Smooth muscle cell (in vitro differentiated cells): ENCODE results near the gene PCDHGC3. TPM values are rescaled to one million over a fixed set of nuclear protein-coding genes. Genes with fewer than 3 reads are reported as not detected.
A peak's percentile ranks its signal among the peaks of the same experiment; 100 is the strongest.

Experiments used
- DNase-seq: peaks from one replicate; lab custom pipeline; 2025; ENCODE audit not compliant: unreplicated experiment; lab: John Stamatoyannopoulos, UW
- H2AFZ ChIP-seq: fragments of 200-600 bp; sonication (generic); 2 replicates; pipeline ENCODE4 v1.6.0; 2016; ENCODE audit warnings: antibody characterized with exemption, low read depth, mild to moderate bottlenecking
- H3F3A ChIP-seq: fragments of 200-600 bp; sonication (generic); 2 replicates; pipeline ENCODE4 v1.6.0; 2017; ENCODE audit warnings: antibody characterized with exemption, low read depth
- H3K27ac ChIP-seq: fragments of 200-600 bp; sonication (generic); 2 replicates; pipeline ENCODE4 v1.5.1; 2016; ENCODE audit warnings: low read depth, mild to moderate bottlenecking
- H3K27me3 ChIP-seq: fragments of 200-600 bp; sonication (generic); 2 replicates; pipeline ENCODE4 v1.6.1; 2016; ENCODE audit warnings: low read depth, mild to moderate bottlenecking
- H3K36me3 ChIP-seq: fragments of 200-600 bp; sonication (generic); 2 replicates; pipeline ENCODE4 v1.5.1; 2016; ENCODE audit warnings: low read depth
- H3K4me1 ChIP-seq: fragments of 200-600 bp; sonication (generic); 2 replicates; pipeline ENCODE4 v1.5.1; 2016; ENCODE audit warnings: low read depth
- H3K4me2 ChIP-seq: fragments of 200-600 bp; sonication (generic); 2 replicates; pipeline ENCODE4 v1.6.0; 2016; ENCODE audit warnings: mild to moderate bottlenecking
- H3K4me3 ChIP-seq: fragments of 200-600 bp; sonication (generic); 2 replicates; pipeline ENCODE4 v1.5.1; 2016; ENCODE audit warnings: mild to moderate bottlenecking
- H3K79me2 ChIP-seq: fragments of 200-600 bp; sonication (generic); 2 replicates; pipeline ENCODE4 v1.6.0; 2016; ENCODE audit warnings: low read depth, mild to moderate bottlenecking
- H3K9ac ChIP-seq: fragments of 200-600 bp; sonication (generic); 2 replicates; pipeline ENCODE4 v1.6.0; 2016; ENCODE audit warnings: low read depth
- H3K9me3 ChIP-seq: fragments of 200-600 bp; sonication (generic); replicated peaks from 2 replicates; pipeline ENCODE4 v1.5.1; 2016; ENCODE audit warnings: low read depth
- H4K20me1 ChIP-seq: fragments of 200-600 bp; sonication (generic); 2 replicates; pipeline ENCODE4 v1.6.0; 2016; ENCODE audit warnings: low read depth
- CTCF ChIP-seq: fragments of 200-600 bp; sonication (generic); IDR thresholded peaks from 2 replicates; pipeline ENCODE4 v1.5.1; 2017; ENCODE audit warnings: borderline replicate concordance, mild to moderate bottlenecking, antibody characterized with exemption; ENCODE audit not compliant: insufficient read depth, poor library complexity, severe bottlenecking
- WGBS: methylation state at CpG from one replicate; pipeline ENCODE4 v1.1.7; 2016; ENCODE audit warnings: low lambda C conversion rate; 5-methylcytosine and 5-hydroxymethylcytosine counted together
- polyA plus RNA-seq: library from polyadenylated mRNA; unstranded; fragments of >200 nt; fragmentation: Nextera tagmentation; extraction: Ambion mirVana; gene quantifications from 2 replicates; pipeline ENCODE4 v1.2.1, GENCODE V29; 2016
- total RNA-seq: library from RNA; depleted of rRNA; stranded (reverse); fragments of >200 nt; gene quantifications from 2 replicates; pipeline ENCODE4 v1.2.3, GENCODE V29; 2014

Gene PCDHGC3
- total and polyA plus RNA-seq, 2 experiments from 2014 or later, result 50.3 to 111 TPM

GRCh38 chr5:141510850-141511601, 35.3 kb downstream of the PCDHGC3 start:
- TF ChIP-seq CTCF, result no peak
- WGBS, result 98% methylated on average over 14 of the region's 14 CpGs
- no peak overlapping the region for H3K4me3 ChIP-seq
- peaks cover 48% of the 10 kb centered on the region for H3K4me1 ChIP-seq
- peaks cover 56% of the 10 kb centered on the region for H3F3A ChIP-seq
- no peaks in the 10 kb centered on the region for H4K20me1 ChIP-seq
- H3K9ac ChIP-seq, result no peak overlapping the region
- H3K27ac ChIP-seq, result peak overlapping the region; percentile 15
- no peak for DNase-seq
- H3K36me3 ChIP-seq, result no peaks in the 10 kb centered on the region
- no peak overlapping the region for H3K4me2 ChIP-seq
- H2AFZ ChIP-seq, result no peak overlapping the region
- H3K79me2 ChIP-seq, result no peaks in the 10 kb centered on the region
- no peaks in the 10 kb centered on the region for H3K27me3 ChIP-seq
- H3K9me3 ChIP-seq, result no peaks in the 10 kb centered on the region

GRCh38 chr5:141511771-141512325, 36.1 kb downstream of the PCDHGC3 start:
- Histone ChIP-seq H3F3A (peaks cover 60% of the 10 kb centered on the region), H3K4me3 (no peak overlapping the region), H3K9ac (no peak overlapping the region), H3K4me1 (peaks cover 52% of the 10 kb centered on the region), H3K27me3 (no peaks in the 10 kb centered on the region), H3K36me3 (no peaks in the 10 kb centered on the region), H3K9me3 (no peaks in the 10 kb centered on the region), H3K79me2 (no peaks in the 10 kb centered on the region), H3K4me2 (peak overlapping the region; percentile 86), H3K27ac (peak overlapping the region; percentile 100), H4K20me1 (no peaks in the 10 kb centered on the region), H2AFZ (no peak overlapping the region)
- DNase-seq, result no peak
- no peak for TF ChIP-seq CTCF
- WGBS, result 58% methylated on average over 4 of the region's 4 CpGs

DNA sequence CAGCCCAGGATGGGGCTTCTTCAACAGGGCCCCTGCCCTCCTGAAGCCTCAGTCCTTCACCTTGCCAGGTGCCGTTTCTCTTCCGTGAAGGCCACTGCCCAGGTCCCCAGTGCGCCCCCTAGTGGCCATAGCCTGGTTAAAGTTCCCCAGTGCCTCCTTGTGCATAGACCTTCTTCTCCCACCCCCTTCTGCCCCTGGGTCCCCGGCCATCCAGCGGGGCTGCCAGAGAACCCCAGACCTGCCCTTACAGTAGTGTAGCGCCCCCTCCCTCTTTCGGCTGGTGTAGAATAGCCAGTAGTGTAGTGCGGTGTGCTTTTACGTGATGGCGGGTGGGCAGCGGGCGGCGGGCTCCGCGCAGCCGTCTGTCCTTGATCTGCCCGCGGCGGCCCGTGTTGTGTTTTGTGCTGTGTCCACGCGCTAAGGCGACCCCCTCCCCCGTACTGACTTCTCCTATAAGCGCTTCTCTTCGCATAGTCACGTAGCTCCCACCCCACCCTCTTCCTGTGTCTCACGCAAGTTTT, 36.7 kb downstream of the PCDHGC3 start:
- Histone ChIP-seq H3F3A (peaks cover 61% of the 10 kb centered on the region), H3K27me3 (no peaks in the 10 kb centered on the region), H3K9me3 (no peaks in the 10 kb centered on the region), H3K79me2 (no peaks in the 10 kb centered on the region), H3K9ac (peak overlapping the region; percentile 97), H2AFZ (no peak overlapping the region), H3K36me3 (no peaks in the 10 kb centered on the region), H3K4me3 (peak overlapping the region; percentile 55), H3K27ac (peak overlapping the region; percentile 100), H4K20me1 (no peaks in the 10 kb centered on the region), H3K4me2 (peak overlapping the region; percentile 86), H3K4me1 (peaks cover 52% of the 10 kb centered on the region)
- WGBS, result 2% methylated on average over 27 of the region's 28 CpGs
- DNase-seq, result peak; percentile 37
- peak; percentile 99 for TF ChIP-seq CTCF
